H1 (cell line): ENCODE measurements around the gene HTR4. TPM values are rescaled to one million over a fixed set of nuclear protein-coding genes. Genes with fewer than 3 reads are reported as not detected.

Source experiments
- FOSL1 ChIP-seq: IDR thresholded peaks from 2 replicates; pipeline ENCODE4 v1.6.1; 2011; ENCODE audit warnings: mild to moderate bottlenecking, low read depth, low read length, moderate library complexity; ENCODE audit not compliant: insufficient read depth
- HDAC6 ChIP-seq: IDR thresholded peaks from one replicate; pipeline ENCODE4 v1.7.1; 2012; ENCODE audit warnings: low read depth, mild to moderate bottlenecking, inconsistent platforms, low read length, moderate library complexity
- POU5F1 ChIP-seq: IDR thresholded peaks from 2 replicates; pipeline ENCODE4 v1.6.1; 2011; ENCODE audit warnings: low read depth, mild to moderate bottlenecking, low read length, moderate library complexity
- SIRT6 ChIP-seq: IDR thresholded peaks from one replicate; pipeline ENCODE4 v1.7.1; 2012; ENCODE audit warnings: low read length, inconsistent platforms
- polyA plus RNA-seq, 7 experiments: library from polyadenylated mRNA; depleted of rRNA in 3 of 7; stranded (reverse) in 5 of 7; unstranded in 2 of 7; fragments of >200 nt in 5 of 7; fragments of 200-250 nt in 2 of 7; gene quantifications; 1 replicate in 5 of 7; 2 replicates in 1 of 7; 4 replicates in 1 of 7; pipeline versions ENCODE4 v1.2.1 to v1.2.3, GENCODE V29; 2011 to 2013; ENCODE audit warnings: missing spikeins in 2 of 7, mixed read lengths in 2 of 7
- total RNA-seq: library from RNA; stranded (reverse); fragmentation: NEBNext Ultra II Directional; extraction: Animal tissue kit (Norgen Biotek cat#: 25700); gene quantifications from 2 replicates; pipeline ENCODE4 v1.2.1, GENCODE V29; 2021
- TF ChIP-seq, protein P1 (sequence below): fragments of 300-600 bp; sonication (generic); IDR thresholded peaks from 2 replicates; pipeline ENCODE4 v1.7.1; 2012; ENCODE audit warnings: low read length, moderate library complexity, mild to moderate bottlenecking, inconsistent platforms; ENCODE audit not compliant: insufficient replicate concordance

Gene HTR4
- total and polyA plus RNA-seq, 2 of the 8 experiments (the other 6 are each of a cell fraction or from before 2014, with no cell fraction given) = not detected

GRCh38 chr5:148477429-148477828 lies 176.9 kb downstream of the HTR4 start (continued):
- TF ChIP-seq, protein P1, sequence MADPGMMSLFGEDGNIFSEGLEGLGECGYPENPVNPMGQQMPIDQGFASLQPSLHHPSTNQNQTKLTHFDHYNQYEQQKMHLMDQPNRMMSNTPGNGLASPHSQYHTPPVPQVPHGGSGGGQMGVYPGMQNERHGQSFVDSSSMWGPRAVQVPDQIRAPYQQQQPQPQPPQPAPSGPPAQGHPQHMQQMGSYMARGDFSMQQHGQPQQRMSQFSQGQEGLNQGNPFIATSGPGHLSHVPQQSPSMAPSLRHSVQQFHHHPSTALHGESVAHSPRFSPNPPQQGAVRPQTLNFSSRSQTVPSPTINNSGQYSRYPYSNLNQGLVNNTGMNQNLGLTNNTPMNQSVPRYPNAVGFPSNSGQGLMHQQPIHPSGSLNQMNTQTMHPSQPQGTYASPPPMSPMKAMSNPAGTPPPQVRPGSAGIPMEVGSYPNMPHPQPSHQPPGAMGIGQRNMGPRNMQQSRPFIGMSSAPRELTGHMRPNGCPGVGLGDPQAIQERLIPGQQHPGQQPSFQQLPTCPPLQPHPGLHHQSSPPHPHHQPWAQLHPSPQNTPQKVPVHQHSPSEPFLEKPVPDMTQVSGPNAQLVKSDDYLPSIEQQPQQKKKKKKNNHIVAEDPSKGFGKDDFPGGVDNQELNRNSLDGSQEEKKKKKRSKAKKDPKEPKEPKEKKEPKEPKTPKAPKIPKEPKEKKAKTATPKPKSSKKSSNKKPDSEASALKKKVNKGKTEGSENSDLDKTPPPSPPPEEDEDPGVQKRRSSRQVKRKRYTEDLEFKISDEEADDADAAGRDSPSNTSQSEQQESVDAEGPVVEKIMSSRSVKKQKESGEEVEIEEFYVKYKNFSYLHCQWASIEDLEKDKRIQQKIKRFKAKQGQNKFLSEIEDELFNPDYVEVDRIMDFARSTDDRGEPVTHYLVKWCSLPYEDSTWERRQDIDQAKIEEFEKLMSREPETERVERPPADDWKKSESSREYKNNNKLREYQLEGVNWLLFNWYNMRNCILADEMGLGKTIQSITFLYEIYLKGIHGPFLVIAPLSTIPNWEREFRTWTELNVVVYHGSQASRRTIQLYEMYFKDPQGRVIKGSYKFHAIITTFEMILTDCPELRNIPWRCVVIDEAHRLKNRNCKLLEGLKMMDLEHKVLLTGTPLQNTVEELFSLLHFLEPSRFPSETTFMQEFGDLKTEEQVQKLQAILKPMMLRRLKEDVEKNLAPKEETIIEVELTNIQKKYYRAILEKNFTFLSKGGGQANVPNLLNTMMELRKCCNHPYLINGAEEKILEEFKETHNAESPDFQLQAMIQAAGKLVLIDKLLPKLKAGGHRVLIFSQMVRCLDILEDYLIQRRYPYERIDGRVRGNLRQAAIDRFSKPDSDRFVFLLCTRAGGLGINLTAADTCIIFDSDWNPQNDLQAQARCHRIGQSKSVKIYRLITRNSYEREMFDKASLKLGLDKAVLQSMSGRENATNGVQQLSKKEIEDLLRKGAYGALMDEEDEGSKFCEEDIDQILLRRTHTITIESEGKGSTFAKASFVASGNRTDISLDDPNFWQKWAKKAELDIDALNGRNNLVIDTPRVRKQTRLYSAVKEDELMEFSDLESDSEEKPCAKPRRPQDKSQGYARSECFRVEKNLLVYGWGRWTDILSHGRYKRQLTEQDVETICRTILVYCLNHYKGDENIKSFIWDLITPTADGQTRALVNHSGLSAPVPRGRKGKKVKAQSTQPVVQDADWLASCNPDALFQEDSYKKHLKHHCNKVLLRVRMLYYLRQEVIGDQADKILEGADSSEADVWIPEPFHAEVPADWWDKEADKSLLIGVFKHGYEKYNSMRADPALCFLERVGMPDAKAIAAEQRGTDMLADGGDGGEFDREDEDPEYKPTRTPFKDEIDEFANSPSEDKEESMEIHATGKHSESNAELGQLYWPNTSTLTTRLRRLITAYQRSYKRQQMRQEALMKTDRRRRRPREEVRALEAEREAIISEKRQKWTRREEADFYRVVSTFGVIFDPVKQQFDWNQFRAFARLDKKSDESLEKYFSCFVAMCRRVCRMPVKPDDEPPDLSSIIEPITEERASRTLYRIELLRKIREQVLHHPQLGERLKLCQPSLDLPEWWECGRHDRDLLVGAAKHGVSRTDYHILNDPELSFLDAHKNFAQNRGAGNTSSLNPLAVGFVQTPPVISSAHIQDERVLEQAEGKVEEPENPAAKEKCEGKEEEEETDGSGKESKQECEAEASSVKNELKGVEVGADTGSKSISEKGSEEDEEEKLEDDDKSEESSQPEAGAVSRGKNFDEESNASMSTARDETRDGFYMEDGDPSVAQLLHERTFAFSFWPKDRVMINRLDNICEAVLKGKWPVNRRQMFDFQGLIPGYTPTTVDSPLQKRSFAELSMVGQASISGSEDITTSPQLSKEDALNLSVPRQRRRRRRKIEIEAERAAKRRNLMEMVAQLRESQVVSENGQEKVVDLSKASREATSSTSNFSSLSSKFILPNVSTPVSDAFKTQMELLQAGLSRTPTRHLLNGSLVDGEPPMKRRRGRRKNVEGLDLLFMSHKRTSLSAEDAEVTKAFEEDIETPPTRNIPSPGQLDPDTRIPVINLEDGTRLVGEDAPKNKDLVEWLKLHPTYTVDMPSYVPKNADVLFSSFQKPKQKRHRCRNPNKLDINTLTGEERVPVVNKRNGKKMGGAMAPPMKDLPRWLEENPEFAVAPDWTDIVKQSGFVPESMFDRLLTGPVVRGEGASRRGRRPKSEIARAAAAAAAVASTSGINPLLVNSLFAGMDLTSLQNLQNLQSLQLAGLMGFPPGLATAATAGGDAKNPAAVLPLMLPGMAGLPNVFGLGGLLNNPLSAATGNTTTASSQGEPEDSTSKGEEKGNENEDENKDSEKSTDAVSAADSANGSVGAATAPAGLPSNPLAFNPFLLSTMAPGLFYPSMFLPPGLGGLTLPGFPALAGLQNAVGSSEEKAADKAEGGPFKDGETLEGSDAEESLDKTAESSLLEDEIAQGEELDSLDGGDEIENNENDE = no peak
- no peak for TF ChIP-seq FOSL1
- TF ChIP-seq SIRT6 = no peak
- TF ChIP-seq POU5F1 = no peak
- no peak for TF ChIP-seq HDAC6
